Ascending aorta (tissue), 2 donors: ENCODE results near the gene RPS6KC1. TPM values are rescaled to one million over a fixed set of nuclear protein-coding genes. Genes with fewer than 3 reads are reported as not detected.
"Not testable (repeated sequence)": the region's sequence is repeated elsewhere in the genome, so short reads cannot be mapped to it uniquely, and the experiment has no call there.

Experiments
- DNase-seq, 2 donors: peaks; one replicate each; pipeline ENCODE4 v3.0.0-alpha.2; 2019; ENCODE audit warnings: low spot score in 2 of 2
- H3K27ac ChIP-seq, 2 donors: fragments of 200-600 bp; sonication (generic); one replicate each; pipeline ENCODE4 v1.5.1; 2016 to 2017; ENCODE audit warnings: mild to moderate bottlenecking in 1 of 2
- H3K27me3 ChIP-seq: fragments of 200-600 bp; sonication (generic); one replicate; pipeline ENCODE4 v1.5.1; 2017
- H3K36me3 ChIP-seq, 2 donors: fragments of 200-600 bp; sonication (generic); one replicate each; pipeline ENCODE4 v1.5.1; 2016
- H3K4me1 ChIP-seq, 2 donors: fragments of 200-600 bp; sonication (generic); one replicate each; pipeline ENCODE4 v1.5.1; 2016 to 2017; ENCODE audit warnings: mild to moderate bottlenecking in 1 of 2
- H3K4me3 ChIP-seq, 2 donors: fragments of 200-600 bp; sonication (generic); one replicate each; pipeline ENCODE4 v1.5.1; 2016 to 2017; ENCODE audit warnings: mild to moderate bottlenecking in 1 of 2
- H3K9me3 ChIP-seq, 2 donors: fragments of 200-600 bp; sonication (generic); one replicate each; pipeline ENCODE4 v1.5.1; 2016
- intact Hi-C: fragments of 100-400 bp; cut with DNase I; formaldehyde crosslinking; loops from one replicate; pipeline ENCODE4 v1.15.1; 2023
- total RNA-seq: library from RNA; depleted of rRNA; stranded (reverse); fragments of >200 nt; gene quantifications from one replicate; pipeline ENCODE4 v1.1.0, GENCODE V29; 2016
- TF ChIP-seq, protein P1 (sequence below), 3 experiments: fragments of 200-600 bp in 2 of 3; fragments of 450-650 bp in 1 of 3; sonication (generic) in 2 of 3; IDR thresholded peaks; one replicate each; pipeline ENCODE4 v1.5.1; 2016 to 2019; ENCODE audit warnings: antibody characterized with exemption in 3 of 3, mild to moderate bottlenecking in 1 of 3, moderate library complexity in 1 of 3

The RPS6KC1 gene
- total RNA-seq, 1 donor from 2014 or later = 21.0 TPM

DNA sequence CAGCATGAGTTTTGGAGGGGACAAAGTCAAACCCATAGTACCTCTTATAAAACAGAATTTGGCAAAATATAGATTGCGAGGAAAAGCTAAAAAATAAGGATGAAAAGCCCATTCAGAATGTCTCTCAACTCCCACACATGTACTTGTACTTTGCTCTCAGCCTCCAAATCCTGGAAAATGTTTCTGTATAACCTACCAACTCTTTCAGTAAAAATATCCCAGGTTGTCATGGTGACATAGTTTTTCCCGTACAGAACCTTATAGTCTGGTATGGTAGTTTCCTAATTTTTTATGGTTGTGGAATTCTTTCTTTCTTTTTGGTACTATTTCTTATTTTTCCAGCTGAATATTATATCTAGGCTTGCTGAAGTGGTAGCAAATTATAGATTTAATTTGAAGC lies 15.5 kb upstream of the RPS6KC1 start:
- H3K9me3 ChIP-seq = no peaks in the 10 kb centered on the region
- no peak overlapping the region for H3K4me3 ChIP-seq
- H3K4me1 ChIP-seq = no peaks in the 10 kb centered on the region
- DNase-seq = no peak
- no peaks in the 10 kb centered on the region for H3K27me3 ChIP-seq
- no peak overlapping the region for H3K27ac ChIP-seq
- TF ChIP-seq, protein P1, sequence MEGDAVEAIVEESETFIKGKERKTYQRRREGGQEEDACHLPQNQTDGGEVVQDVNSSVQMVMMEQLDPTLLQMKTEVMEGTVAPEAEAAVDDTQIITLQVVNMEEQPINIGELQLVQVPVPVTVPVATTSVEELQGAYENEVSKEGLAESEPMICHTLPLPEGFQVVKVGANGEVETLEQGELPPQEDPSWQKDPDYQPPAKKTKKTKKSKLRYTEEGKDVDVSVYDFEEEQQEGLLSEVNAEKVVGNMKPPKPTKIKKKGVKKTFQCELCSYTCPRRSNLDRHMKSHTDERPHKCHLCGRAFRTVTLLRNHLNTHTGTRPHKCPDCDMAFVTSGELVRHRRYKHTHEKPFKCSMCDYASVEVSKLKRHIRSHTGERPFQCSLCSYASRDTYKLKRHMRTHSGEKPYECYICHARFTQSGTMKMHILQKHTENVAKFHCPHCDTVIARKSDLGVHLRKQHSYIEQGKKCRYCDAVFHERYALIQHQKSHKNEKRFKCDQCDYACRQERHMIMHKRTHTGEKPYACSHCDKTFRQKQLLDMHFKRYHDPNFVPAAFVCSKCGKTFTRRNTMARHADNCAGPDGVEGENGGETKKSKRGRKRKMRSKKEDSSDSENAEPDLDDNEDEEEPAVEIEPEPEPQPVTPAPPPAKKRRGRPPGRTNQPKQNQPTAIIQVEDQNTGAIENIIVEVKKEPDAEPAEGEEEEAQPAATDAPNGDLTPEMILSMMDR (IDR thresholded peaks at IDR 0.05) = no peak
- intact Hi-C loops = no loop called here
- H3K36me3 ChIP-seq = no peaks in the 10 kb centered on the region

DNA sequence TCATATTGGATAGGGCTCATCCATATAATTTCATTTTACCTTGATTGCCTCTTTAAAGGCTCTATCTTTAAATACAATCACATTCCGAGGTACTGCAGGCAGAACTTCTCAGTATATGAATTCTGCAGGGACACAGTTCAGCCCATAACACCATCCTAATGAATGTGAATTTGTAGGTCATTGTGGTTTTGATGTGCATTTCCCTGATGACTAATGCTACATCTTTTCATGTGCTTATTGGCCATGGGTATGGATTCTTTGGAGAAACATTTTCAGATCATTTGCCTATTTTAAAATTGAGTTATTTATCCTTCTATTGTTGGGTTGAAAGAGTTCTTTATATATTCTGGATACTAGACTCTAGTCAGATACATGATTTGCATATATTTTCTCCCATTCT lies 9.6 kb upstream of the RPS6KC1 start:
- intact Hi-C loops = no loop called here
- Histone ChIP-seq H3K9me3 (no peaks in the 10 kb centered on the region), H3K36me3 (no peaks in the 10 kb centered on the region), H3K27ac (no peak overlapping the region), H3K27me3 (no peaks in the 10 kb centered on the region), H3K4me3 (no peak overlapping the region), H3K4me1 (no peaks in the 10 kb centered on the region)
- no peak for DNase-seq
- TF ChIP-seq, protein P1 (IDR thresholded peaks at IDR 0.05) = no peak

DNA sequence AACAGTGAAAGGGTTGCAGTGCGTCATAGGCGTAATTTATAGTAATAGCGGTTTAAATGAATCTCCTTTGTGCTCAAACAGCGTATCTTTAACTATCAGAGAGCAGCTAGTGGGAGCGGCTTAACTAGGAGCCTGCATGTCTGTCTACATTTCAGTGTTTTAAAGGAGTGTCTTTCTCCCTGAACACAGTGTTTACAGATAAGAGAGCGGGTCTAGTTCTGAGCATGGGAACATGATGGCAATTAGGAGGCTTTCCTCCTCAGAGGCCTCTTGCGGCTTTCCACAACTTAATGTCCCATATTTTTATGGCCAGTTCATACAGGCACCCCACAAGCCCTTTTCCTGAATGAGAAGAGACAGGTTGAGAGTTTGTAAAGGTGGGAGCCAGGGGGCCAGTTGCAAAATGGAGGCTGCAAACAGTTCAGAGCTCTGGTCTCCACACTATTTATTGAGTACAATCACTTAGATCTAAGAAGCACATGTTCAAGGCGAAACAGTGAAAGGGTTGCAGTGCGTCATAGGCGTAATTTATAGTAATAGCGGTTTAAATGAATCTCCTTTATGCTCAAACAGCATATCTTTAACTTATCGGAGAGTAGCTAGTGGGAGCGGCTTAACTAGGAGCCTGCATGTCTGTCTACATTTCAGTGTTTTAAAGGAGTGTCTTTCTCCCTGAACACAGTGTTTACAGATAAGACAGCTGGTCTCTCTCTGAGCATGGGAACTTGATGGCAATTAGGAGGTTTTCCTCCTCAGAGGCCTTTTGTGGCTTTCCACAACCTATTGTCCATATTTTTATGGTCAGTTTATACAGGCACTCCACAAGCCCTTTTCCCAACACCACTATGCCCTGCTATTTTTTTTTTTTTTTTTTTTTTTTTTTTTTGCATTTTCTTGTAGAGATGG lies 5.5 kb upstream of the RPS6KC1 start:
- H3K27me3 ChIP-seq, H3K4me3 ChIP-seq, H3K4me1 ChIP-seq, H3K27ac ChIP-seq, intact Hi-C loops, H3K9me3 ChIP-seq, H3K36me3 ChIP-seq, DNase-seq: not testable (repeated sequence)

DNA sequence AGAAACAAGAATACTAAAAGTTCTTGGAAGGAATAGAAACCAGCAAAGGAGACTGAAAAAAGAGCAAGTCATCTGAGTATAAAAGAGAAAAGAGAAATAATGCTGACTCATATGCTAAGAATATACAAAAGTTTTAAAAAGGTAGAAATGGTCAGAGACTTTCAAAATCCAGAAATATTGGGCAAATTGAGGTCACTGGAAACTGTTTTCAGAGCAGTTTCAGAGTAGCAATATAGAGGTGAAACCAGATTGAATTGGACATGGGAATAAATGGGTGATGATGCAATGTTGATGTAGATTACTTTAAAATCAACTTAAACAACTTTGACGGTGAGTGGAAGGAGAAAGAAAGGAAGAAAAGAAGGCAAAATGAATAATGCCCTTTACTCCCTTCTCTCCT lies 1.8 kb upstream of the RPS6KC1 start:
- H3K27me3 ChIP-seq = no peaks in the 10 kb centered on the region
- H3K4me1 ChIP-seq = peaks cover 6 to 11% of the 10 kb centered on the region in 2 donors
- H3K36me3 ChIP-seq = no peaks in the 10 kb centered on the region
- H3K27ac ChIP-seq = no peak overlapping the region
- no peak overlapping the region for H3K4me3 ChIP-seq
- no peak for DNase-seq
- intact Hi-C loops = no loop called here
- H3K9me3 ChIP-seq = no peaks in the 10 kb centered on the region
- TF ChIP-seq, protein P1 (IDR thresholded peaks at IDR 0.05) = no peak

DNA sequence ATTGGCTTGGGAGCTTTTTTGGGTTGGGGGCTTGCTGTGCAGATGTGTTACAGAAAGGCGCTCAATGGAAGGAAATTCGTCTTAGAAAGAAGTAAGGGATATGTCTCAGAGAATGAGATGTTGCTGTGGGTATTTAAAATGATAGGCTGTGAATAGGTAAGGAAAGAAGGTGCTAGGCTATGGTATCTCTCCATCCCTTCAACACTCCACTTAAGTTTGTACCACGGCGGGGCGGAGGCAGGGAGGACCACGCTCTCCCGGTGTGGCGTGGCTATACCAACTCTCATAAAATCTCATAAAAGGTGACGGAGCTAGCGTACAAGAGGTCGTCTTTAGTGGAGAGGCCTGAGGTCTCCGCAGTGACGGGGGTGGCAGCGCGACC lies 305 bp upstream of the RPS6KC1 start:
- TF ChIP-seq, protein P1 (IDR thresholded peaks at IDR 0.05) = no peak

DNA sequence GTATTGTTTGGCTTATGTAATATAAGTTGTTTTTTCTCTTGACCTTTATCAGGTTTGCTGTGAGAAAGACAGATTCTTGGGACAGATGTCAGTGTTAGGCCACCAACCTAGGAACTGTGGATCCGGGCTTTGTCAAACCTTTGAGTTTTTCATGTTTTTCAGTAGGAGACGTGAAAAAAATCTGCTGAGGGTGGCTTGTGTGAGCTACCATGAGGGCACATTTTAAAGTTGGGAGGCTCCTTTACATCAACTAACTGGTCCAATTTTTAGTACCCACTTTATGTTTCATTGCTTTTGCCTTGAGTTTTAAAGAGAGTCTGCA lies 801 bp downstream of the RPS6KC1 start:
- Histone ChIP-seq H3K9me3 (no peaks in the 10 kb centered on the region), H3K27ac (no peak overlapping the region), H3K36me3 (no peaks in the 10 kb centered on the region), H3K4me3 (peak overlapping the region; percentile 75 to 92), H3K4me1 (peaks cover 6 to 11% of the 10 kb centered on the region in 2 donors), H3K27me3 (no peaks in the 10 kb centered on the region)
- DNase-seq = no peak
- TF ChIP-seq, protein P1 (IDR thresholded peaks at IDR 0.05) = no peak
- intact Hi-C loops = loop anchor here (1.0 to 5.0 kb wide), 3 partner anchors 37 to 260 kb away; partner anchors contain the start of genes ANGEL2, FLVCR1, NSL1 and TATDN3

More for the DNA sequence above, 305 bp upstream of the RPS6KC1 start:
- Histone ChIP-seq H3K4me3 (peak overlapping the region; percentile 75 to 92), H3K27ac (peak overlapping the region; percentile 67 to 77), H3K36me3 (no peaks in the 10 kb centered on the region), H3K27me3 (no peaks in the 10 kb centered on the region), H3K4me1 (peaks cover 6 to 11% of the 10 kb centered on the region in 2 donors), H3K9me3 (no peaks in the 10 kb centered on the region)
- intact Hi-C loops = loop anchor here (1.0 to 5.0 kb wide), 3 partner anchors 35 to 258 kb away; partner anchors contain the start of genes ANGEL2, FLVCR1, NSL1 and TATDN3
- no peak for DNase-seq
